ENCODE results near the gene TXNDC16. TPM values are rescaled to one million over a fixed set of nuclear protein-coding genes. Genes with fewer than 3 reads are reported as not detected.
"Not testable (repeated sequence)": the region's sequence is repeated elsewhere in the genome, so short reads cannot be mapped to it uniquely, and the experiment has no call there.

TXNDC16 gene
- total RNA-seq, 4 donors from 2014 or later: 2.8 to 22.3 (median 12.8) TPM

- Histone ChIP-seq H3K27me3 (no peaks in the 10 kb centered on the region), H3K9me3 (no peaks in the 10 kb centered on the region), H3K36me3 (no peaks in the 10 kb centered on the region), H3K4me3 (no peak overlapping the region), H3K4me1 (no peaks in the 10 kb centered on the region), H3K27ac (no peak overlapping the region)
- TF ChIP-seq, protein P1, sequence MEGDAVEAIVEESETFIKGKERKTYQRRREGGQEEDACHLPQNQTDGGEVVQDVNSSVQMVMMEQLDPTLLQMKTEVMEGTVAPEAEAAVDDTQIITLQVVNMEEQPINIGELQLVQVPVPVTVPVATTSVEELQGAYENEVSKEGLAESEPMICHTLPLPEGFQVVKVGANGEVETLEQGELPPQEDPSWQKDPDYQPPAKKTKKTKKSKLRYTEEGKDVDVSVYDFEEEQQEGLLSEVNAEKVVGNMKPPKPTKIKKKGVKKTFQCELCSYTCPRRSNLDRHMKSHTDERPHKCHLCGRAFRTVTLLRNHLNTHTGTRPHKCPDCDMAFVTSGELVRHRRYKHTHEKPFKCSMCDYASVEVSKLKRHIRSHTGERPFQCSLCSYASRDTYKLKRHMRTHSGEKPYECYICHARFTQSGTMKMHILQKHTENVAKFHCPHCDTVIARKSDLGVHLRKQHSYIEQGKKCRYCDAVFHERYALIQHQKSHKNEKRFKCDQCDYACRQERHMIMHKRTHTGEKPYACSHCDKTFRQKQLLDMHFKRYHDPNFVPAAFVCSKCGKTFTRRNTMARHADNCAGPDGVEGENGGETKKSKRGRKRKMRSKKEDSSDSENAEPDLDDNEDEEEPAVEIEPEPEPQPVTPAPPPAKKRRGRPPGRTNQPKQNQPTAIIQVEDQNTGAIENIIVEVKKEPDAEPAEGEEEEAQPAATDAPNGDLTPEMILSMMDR (IDR thresholded peaks at IDR 0.05): no peak
- no peak for TF ChIP-seq POLR2A (IDR thresholded peaks at IDR 0.05)
- intact Hi-C loops (cut with DNase I; ENCODE audit: low total_unique reads): no loop called here
- DNase-seq: no peak
Measured at GRCh38 chr14:52485350-52485960, 66.8 kb downstream of the TXNDC16 start.

GRCh38 chr14:52481864-52482263, 70.4 kb downstream of the TXNDC16 start:
- H3K27ac ChIP-seq: no peak overlapping the region
- no peak for TF ChIP-seq POLR2A (IDR thresholded peaks at IDR 0.05)
- TF ChIP-seq, protein P1 (IDR thresholded peaks at IDR 0.05): no peak
- intact Hi-C loops (cut with DNase I; ENCODE audit: low total_unique reads): no loop called here

GRCh38 chr14:52473557-52473956, 78.7 kb downstream of the TXNDC16 start:
- TF ChIP-seq POLR2A (IDR thresholded peaks at IDR 0.05): no peak
- TF ChIP-seq, protein P1 (IDR thresholded peaks at IDR 0.05): peak; percentile 41 to 58 (median 48)
- Histone ChIP-seq H3K27me3 (no peaks in the 10 kb centered on the region), H3K27ac (no peak overlapping the region), H3K9me3 (no peaks in the 10 kb centered on the region), H3K4me1 (no peaks in the 10 kb centered on the region), H3K36me3 (no peaks in the 10 kb centered on the region), H3K4me3 (no peak overlapping the region)
- intact Hi-C loops (cut with DNase I; ENCODE audit: low total_unique reads): no loop called here
- DNase-seq: no peak

More at GRCh38 chr14:52481864-52482263, 70.4 kb downstream of the TXNDC16 start:
- Histone ChIP-seq H3K4me1 (no peaks in the 10 kb centered on the region), H3K9me3 (no peaks in the 10 kb centered on the region), H3K4me3 (no peak overlapping the region), H3K36me3 (no peaks in the 10 kb centered on the region), H3K27me3 (no peaks in the 10 kb centered on the region)
- DNase-seq: no peak

DNA sequence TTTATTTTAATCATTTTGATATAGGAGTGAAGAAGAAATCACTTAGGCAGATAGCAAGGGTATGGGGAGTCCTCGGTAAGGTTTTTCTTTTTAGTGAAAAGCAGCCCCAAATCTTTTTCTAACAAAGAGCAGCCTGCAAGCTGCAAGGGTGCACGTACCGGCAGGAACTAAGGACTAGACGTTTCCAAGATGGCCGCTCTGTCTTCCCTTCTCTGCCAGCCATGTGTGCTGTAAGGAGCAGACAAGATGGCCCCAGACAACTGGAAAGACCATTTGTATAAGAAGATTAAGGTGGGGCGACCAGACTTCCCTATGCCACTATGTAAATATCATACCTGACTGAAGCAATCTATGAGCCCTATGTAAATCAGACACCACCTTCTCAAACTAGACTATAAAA, 79.6 kb downstream of the TXNDC16 start:
- Histone ChIP-seq H3K27ac (no peak overlapping the region), H3K4me1 (no peaks in the 10 kb centered on the region), H3K27me3 (no peaks in the 10 kb centered on the region), H3K4me3 (no peak overlapping the region), H3K9me3 (no peaks in the 10 kb centered on the region), H3K36me3 (no peaks in the 10 kb centered on the region)
- intact Hi-C loops (cut with DNase I; ENCODE audit: low total_unique reads): no loop called here
- DNase-seq: no peak
- TF ChIP-seq, protein P1 (IDR thresholded peaks at IDR 0.05): no peak
- TF ChIP-seq POLR2A (IDR thresholded peaks at IDR 0.05): no peak

GRCh38 chr14:52472251-52472650, 80.1 kb downstream of the TXNDC16 start:
- H3K27me3 ChIP-seq; H3K4me1 ChIP-seq; DNase-seq; intact Hi-C loops (cut with DNase I; ENCODE audit: low total_unique reads); H3K36me3 ChIP-seq; H3K9me3 ChIP-seq; H3K4me3 ChIP-seq; H3K27ac ChIP-seq: not testable (repeated sequence)
